Loucy (cell line): ENCODE measurements around the gene OR8B12.
A peak's percentile ranks its signal among the peaks of the same experiment; 100 is the strongest.

Experiments
- H2AFZ ChIP-seq: fragments of 200-600 bp; sonication (generic); 2 replicates; pipeline ENCODE4 v1.6.0; 2016; ENCODE audit warnings: antibody characterized with exemption, mild to moderate bottlenecking, low read length, moderate library complexity
- H3F3A ChIP-seq: fragments of 200-600 bp; 2 replicates; pipeline ENCODE4 v1.6.0; 2016; ENCODE audit warnings: antibody characterized with exemption, low read depth, mild to moderate bottlenecking
- H3K27me3 ChIP-seq: fragments of 200-600 bp; sonication (generic); 2 replicates; pipeline ENCODE4 v1.6.1; 2014; ENCODE audit warnings: low read length, mild to moderate bottlenecking; ENCODE audit not compliant: insufficient read depth, poor library complexity, severe bottlenecking
- H3K36me3 ChIP-seq: fragments of 200-600 bp; sonication (generic); 2 replicates; pipeline ENCODE4 v1.6.1; 2016; ENCODE audit warnings: low read length; ENCODE audit not compliant: insufficient read depth
- H3K4me1 ChIP-seq: fragments of 200-600 bp; sonication (generic); 2 replicates; pipeline ENCODE4 v1.5.1; 2014; ENCODE audit warnings: low read length, mild to moderate bottlenecking; ENCODE audit not compliant: insufficient read depth, poor library complexity, severe bottlenecking
- H3K4me2 ChIP-seq: fragments of 200-600 bp; sonication (generic); 2 replicates; pipeline ENCODE4 v1.6.0; 2014; ENCODE audit warnings: antibody characterized with exemption, low read length, low read depth, mild to moderate bottlenecking; ENCODE audit not compliant: poor library complexity, severe bottlenecking
- H3K4me3 ChIP-seq: fragments of 200-600 bp; sonication (generic); 2 replicates; pipeline ENCODE4 v1.5.1; 2014; ENCODE audit warnings: low read length, mild to moderate bottlenecking, mixed read lengths; ENCODE audit not compliant: poor library complexity, severe bottlenecking
- H3K79me2 ChIP-seq: fragments of 200-600 bp; sonication (generic); 2 replicates; pipeline ENCODE4 v1.6.1; 2014; ENCODE audit warnings: low read length; ENCODE audit not compliant: insufficient read depth
- H3K9ac ChIP-seq: fragments of 200-600 bp; sonication (generic); 2 replicates; pipeline ENCODE4 v1.6.0; 2014; ENCODE audit warnings: mild to moderate bottlenecking, low read depth, low read length, moderate library complexity; ENCODE audit not compliant: poor library complexity, severe bottlenecking
- H3K9me2 ChIP-seq: fragments of 200-600 bp; sonication (generic); replicated peaks from 2 replicates; pipeline ENCODE4 v1.6.1; 2016; ENCODE audit warnings: low read depth, low read length, mixed read lengths
- H3K9me3 ChIP-seq: fragments of 200-600 bp; sonication (generic); 2 replicates; pipeline ENCODE4 v1.6.1; 2014; ENCODE audit warnings: mild to moderate bottlenecking, antibody characterized with exemption, low read length, low read depth; ENCODE audit not compliant: insufficient read depth
- H4K20me1 ChIP-seq: fragments of 200-600 bp; sonication (generic); 2 replicates; pipeline ENCODE4 v1.6.0; 2014; ENCODE audit warnings: antibody characterized with exemption, low read length, mild to moderate bottlenecking; ENCODE audit not compliant: insufficient read depth, poor library complexity, severe bottlenecking
- CTCF ChIP-seq: fragments of 200-600 bp; sonication (generic); conservative IDR thresholded peaks from 2 replicates; pipeline ENCODE4 v1.5.1; 2014; ENCODE audit warnings: mild to moderate bottlenecking, antibody characterized with exemption, low read length
- EZH2phosphoT487 ChIP-seq: fragments of 200-600 bp; IDR thresholded peaks from 2 replicates; pipeline ENCODE4 v1.6.1; 2018; ENCODE audit warnings: antibody characterized with exemption, mild to moderate bottlenecking, moderate library complexity, borderline replicate concordance

Gene OR8B12

GRCh38 chr11:124586238-124586860, 42.9 kb upstream of the OR8B12 start:
- Histone ChIP-seq H3K79me2 (no peaks in the 10 kb centered on the region), H3K36me3 (no peaks in the 10 kb centered on the region), H3K27me3 (no peaks in the 10 kb centered on the region), H3K4me1 (no peaks in the 10 kb centered on the region), H3K9ac (no peak overlapping the region), H2AFZ (no peak overlapping the region), H3K9me3 (no peaks in the 10 kb centered on the region), H3K4me2 (no peak overlapping the region), H3F3A (no peaks in the 10 kb centered on the region), H4K20me1 (no peaks in the 10 kb centered on the region), H3K4me3 (no peak overlapping the region), H3K9me2 (no peaks in the 10 kb centered on the region)
- TF ChIP-seq CTCF (peak; percentile 69), EZH2phosphoT487 (no peak)

- Histone ChIP-seq H2AFZ (peak overlapping the region; percentile 73), H3K36me3 (no peaks in the 10 kb centered on the region), H3K4me1 (no peaks in the 10 kb centered on the region), H3K4me2 (no peak overlapping the region), H3K9ac (no peak overlapping the region), H4K20me1 (no peaks in the 10 kb centered on the region), H3K9me3 (no peaks in the 10 kb centered on the region), H3K4me3 (no peak overlapping the region), H3K9me2 (no peaks in the 10 kb centered on the region), H3F3A (no peaks in the 10 kb centered on the region), H3K27me3 (no peaks in the 10 kb centered on the region), H3K79me2 (no peaks in the 10 kb centered on the region)
- TF ChIP-seq EZH2phosphoT487: no peak
- no peak for TF ChIP-seq CTCF
Observed at GRCh38 chr11:124584681-124585372, 41.4 kb upstream of the OR8B12 start.

GRCh38 chr11:124583781-124584180, 40.3 kb upstream of the OR8B12 start:
- TF ChIP-seq CTCF: no peak
- TF ChIP-seq EZH2phosphoT487: no peak
- Histone ChIP-seq H3K36me3 (no peaks in the 10 kb centered on the region), H3K9me3 (no peaks in the 10 kb centered on the region), H2AFZ (no peak overlapping the region), H4K20me1 (no peaks in the 10 kb centered on the region), H3K9me2 (no peaks in the 10 kb centered on the region), H3F3A (no peaks in the 10 kb centered on the region), H3K79me2 (no peaks in the 10 kb centered on the region), H3K9ac (no peak overlapping the region), H3K4me3 (no peak overlapping the region), H3K4me2 (no peak overlapping the region), H3K27me3 (no peaks in the 10 kb centered on the region), H3K4me1 (no peaks in the 10 kb centered on the region)
